Thymus (tissue), 11 donors: Measurements from ENCODE around the gene VOPP1. TPM values are rescaled to one million over a fixed set of nuclear protein-coding genes. Genes with fewer than 3 reads are reported as not detected.
A peak's percentile ranks its signal among the peaks of the same experiment; 100 is the strongest.

Experiments used
- DNase-seq, 9 donors: peaks; one replicate each; pipeline ENCODE4 v3.0.0-alpha.2; 2013; ENCODE audit warnings: low spot score in 9 of 9, low read depth in 6 of 9, missing footprints in 1 of 9
- H3K27ac ChIP-seq, 2 donors: one replicate each; pipeline ENCODE4 v1.5.1; 2013; ENCODE audit warnings: control low read depth in 1 of 2, low read depth in 1 of 2, low read length in 1 of 2, mild to moderate bottlenecking in 1 of 2, moderate library complexity in 1 of 2
- H3K27me3 ChIP-seq, 2 donors: one replicate each; pipeline ENCODE4 v1.5.1; 2013; ENCODE audit warnings: low read length in 1 of 2; ENCODE audit not compliant: control insufficient read depth in 2 of 2, insufficient read depth in 1 of 2
- H3K36me3 ChIP-seq, 2 donors: one replicate each; pipeline ENCODE4 v1.5.1; 2013; ENCODE audit warnings: low read length in 1 of 2, mild to moderate bottlenecking in 1 of 2, moderate library complexity in 1 of 2; ENCODE audit not compliant: control insufficient read depth in 2 of 2, insufficient read depth in 2 of 2
- H3K4me1 ChIP-seq, 2 donors: one replicate each; pipeline ENCODE4 v1.5.1; 2013; ENCODE audit warnings: low read length in 2 of 2; ENCODE audit not compliant: control insufficient read depth in 2 of 2, insufficient read depth in 2 of 2
- H3K4me3 ChIP-seq, 2 donors: one replicate each; pipeline ENCODE4 v1.5.1; 2013; ENCODE audit warnings: low read length in 2 of 2, control low read depth in 1 of 2, mild to moderate bottlenecking in 1 of 2
- H3K9me3 ChIP-seq, 2 donors: one replicate each; pipeline ENCODE4 v1.5.1; 2013; ENCODE audit warnings: low read length in 1 of 2, mild to moderate bottlenecking in 1 of 2; ENCODE audit not compliant: control insufficient read depth in 2 of 2, insufficient read depth in 1 of 2
- whole genome bisulfite sequencing: extraction: QIAGEN DNeasy Blood & Tissue Kit; methylation state at CpG from one replicate; pipeline ENCODE4 v1.1.7; 2013; 5-methylcytosine and 5-hydroxymethylcytosine counted together
- polyA plus RNA-seq: library from polyadenylated mRNA; stranded (reverse); fragments of 200-250 nt; gene quantifications from one replicate; pipeline ENCODE4 v1.2.3, GENCODE V29; 2013
- total RNA-seq: library from RNA; stranded (reverse); fragments of 120-200 nt; gene quantifications from one replicate; pipeline ENCODE4 v1.2.4, GENCODE V29; 2013
- donor health status: healthy.

VOPP1 gene
- total and polyA plus RNA-seq, 2 donors, result 61.9 to 91.6 TPM

DNA sequence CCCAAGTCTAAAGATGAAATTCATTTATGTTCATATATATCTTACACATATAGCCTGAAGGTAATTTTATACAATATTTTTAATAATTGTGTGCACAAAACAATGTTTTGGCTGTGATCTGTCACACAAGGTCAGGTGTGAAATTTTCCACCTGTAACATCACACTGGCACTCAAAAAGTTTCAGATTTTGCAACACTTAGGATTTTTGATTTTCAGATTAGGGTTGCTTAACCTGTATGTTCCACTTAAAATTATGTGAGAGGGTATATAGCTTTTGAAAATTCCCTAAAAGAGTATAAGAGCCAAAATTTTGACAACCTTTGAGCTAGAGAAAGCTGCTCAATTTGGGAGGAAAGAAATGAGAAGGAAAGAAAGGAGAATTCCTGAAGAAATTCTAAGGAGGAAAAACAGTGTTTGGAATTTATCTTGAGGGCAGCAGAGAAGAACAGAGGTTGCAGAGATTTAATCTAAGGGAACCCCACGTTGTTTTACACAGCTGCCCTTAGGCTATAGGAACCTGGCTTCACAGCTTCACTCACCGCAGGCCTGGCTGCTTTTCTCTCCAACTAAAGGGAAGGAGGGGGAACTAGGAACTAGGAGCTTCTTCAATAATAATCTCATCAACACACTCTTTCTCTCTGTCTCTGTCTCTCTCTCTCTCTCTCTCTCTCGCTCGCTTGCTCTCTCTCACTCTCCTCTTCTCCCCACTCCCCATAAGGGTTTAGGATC lies 8.5 kb downstream of the VOPP1 start:
- no peak overlapping the region for H3K4me3 ChIP-seq
- peaks cover 26 to 59% of the 10 kb centered on the region in 2 donors for H3K4me1 ChIP-seq
- no peaks in the 10 kb centered on the region for H3K9me3 ChIP-seq
- peaks cover 4% of the 10 kb centered on the region in 2 donors for H3K36me3 ChIP-seq
- no peaks in the 10 kb centered on the region for H3K27me3 ChIP-seq
- DNase-seq, result no peak
- WGBS, result 83% methylated on average over 4 of the region's 4 CpGs
- H3K27ac ChIP-seq, result no peak overlapping the region

- Histone ChIP-seq H3K9me3 (no peaks in the 10 kb centered on the region), H3K4me3 (no peak overlapping the region), H3K27ac (no peak overlapping the region), H3K27me3 (no peaks in the 10 kb centered on the region), H3K36me3 (peaks cover 4 to 5% of the 10 kb centered on the region in 2 donors), H3K4me1 (peaks cover 27 to 56% of the 10 kb centered on the region in 2 donors)
- WGBS, result 84% methylated on average over 4 of the region's 4 CpGs
- no peak for DNase-seq
Measured at GRCh38 chr7:55561690-55562089, 10.6 kb downstream of the VOPP1 start.

DNA sequence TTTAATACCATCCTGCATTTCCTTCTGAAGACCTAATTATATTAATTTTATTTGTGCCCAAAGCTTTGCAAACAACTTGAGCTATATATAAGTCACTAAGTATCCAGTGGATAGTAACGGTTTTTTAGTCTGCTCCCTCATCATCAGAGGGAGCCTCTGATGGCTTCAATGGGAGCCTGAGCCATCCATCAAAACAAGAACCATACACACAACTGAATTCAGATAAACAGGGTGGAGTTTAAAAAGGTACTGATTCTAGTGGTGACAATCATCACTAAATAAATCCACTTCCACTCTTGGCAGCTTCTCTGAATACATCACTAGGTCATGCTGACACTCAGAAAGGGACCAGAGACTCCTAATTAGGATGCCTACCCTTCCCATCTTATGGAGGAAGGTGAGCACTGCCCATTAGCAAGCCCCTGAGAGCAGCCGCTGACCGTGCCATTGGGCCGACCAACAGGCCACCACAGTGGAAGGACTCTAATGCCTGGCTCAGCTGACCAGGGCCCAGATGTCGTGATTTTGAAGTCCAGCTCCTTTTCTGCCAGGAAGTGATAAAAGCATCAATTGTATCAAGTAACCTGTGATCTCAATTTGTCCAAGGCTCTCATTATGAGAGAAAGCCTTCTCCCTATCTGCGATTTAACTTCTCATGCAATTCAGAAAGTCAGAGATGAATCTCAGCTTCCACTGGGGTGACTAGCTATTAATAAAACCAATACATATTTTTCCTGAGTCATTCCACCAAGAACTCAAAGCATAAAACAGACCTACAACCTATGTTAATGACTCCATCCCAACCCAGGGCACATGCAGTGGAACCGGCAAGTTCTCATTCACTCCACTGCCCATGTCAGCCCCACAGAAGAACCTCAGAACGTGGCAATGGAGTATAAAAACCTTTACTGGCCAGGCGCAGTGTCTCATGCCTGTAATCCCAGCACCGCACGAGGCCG lies 13.1 kb downstream of the VOPP1 start:
- no peaks in the 10 kb centered on the region for H3K9me3 ChIP-seq
- peaks cover 25 to 52% of the 10 kb centered on the region in 2 donors for H3K4me1 ChIP-seq
- no peak overlapping the region for H3K27ac ChIP-seq
- H3K4me3 ChIP-seq, result no peak overlapping the region
- 97% methylated on average over 12 of the region's 12 CpGs for WGBS
- no peak for DNase-seq
- no peaks in the 10 kb centered on the region for H3K27me3 ChIP-seq
- peaks cover 15 to 23% of the 10 kb centered on the region in 2 donors for H3K36me3 ChIP-seq

DNA sequence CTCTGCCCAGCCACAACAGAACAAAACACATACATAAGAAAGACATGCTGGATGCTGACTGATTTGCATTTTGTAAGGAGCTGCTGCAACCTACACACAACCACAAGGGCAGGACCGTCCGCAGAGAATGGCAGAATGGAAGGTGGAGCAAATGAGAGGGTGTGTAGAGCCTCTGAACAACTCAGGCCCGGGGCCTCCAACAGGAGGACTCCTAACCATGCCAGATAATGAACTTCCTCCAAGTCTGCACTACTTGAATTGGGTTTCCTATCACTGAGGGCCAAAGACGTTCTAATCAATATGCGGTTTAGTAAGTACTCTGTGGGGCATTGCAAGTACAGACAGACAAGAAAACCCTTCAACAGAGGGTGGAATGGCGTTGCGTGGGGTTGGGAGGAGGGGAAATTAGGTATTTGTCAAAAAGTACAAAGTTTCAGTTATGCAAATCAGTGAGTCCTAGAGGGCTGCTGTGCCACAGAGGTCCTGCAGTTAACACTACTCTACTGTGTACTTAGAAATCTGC lies 14.6 kb downstream of the VOPP1 start:
- H3K9me3 ChIP-seq, result no peaks in the 10 kb centered on the region
- peaks cover 31 to 64% of the 10 kb centered on the region in 2 donors for H3K4me1 ChIP-seq
- H3K27me3 ChIP-seq, result no peaks in the 10 kb centered on the region
- no peak overlapping the region for H3K4me3 ChIP-seq
- H3K36me3 ChIP-seq, result peaks cover 15 to 23% of the 10 kb centered on the region in 2 donors
- 80% methylated on average over 7 of the region's 7 CpGs for WGBS
- H3K27ac ChIP-seq, result peak overlapping the region in 1 of 2 donors; percentile 9
- DNase-seq, result no peak

GRCh38 chr7:55556492-55556891 lies 15.8 kb downstream of the VOPP1 start:
- Histone ChIP-seq H3K9me3 (no peaks in the 10 kb centered on the region), H3K27me3 (no peaks in the 10 kb centered on the region), H3K36me3 (peaks cover 14 to 19% of the 10 kb centered on the region in 2 donors), H3K27ac (no peak overlapping the region), H3K4me1 (peaks cover 32 to 63% of the 10 kb centered on the region in 2 donors), H3K4me3 (no peak overlapping the region)
- no peak for DNase-seq
- WGBS, result 89% methylated on average over 3 of the region's 3 CpGs

- no peak for DNase-seq
- peaks cover 16 to 19% of the 10 kb centered on the region in 2 donors for H3K36me3 ChIP-seq
- WGBS, result 98% methylated on average over 1 of the region's 1 CpG
- H3K27me3 ChIP-seq, result no peaks in the 10 kb centered on the region
- no peak overlapping the region for H3K4me3 ChIP-seq
- peaks cover 34 to 64% of the 10 kb centered on the region in 2 donors for H3K4me1 ChIP-seq
- no peaks in the 10 kb centered on the region for H3K9me3 ChIP-seq
- H3K27ac ChIP-seq, result peak overlapping the region in 1 of 2 donors; percentile 47
Measured at GRCh38 chr7:55556031-55556430, 16.3 kb downstream of the VOPP1 start.

DNA sequence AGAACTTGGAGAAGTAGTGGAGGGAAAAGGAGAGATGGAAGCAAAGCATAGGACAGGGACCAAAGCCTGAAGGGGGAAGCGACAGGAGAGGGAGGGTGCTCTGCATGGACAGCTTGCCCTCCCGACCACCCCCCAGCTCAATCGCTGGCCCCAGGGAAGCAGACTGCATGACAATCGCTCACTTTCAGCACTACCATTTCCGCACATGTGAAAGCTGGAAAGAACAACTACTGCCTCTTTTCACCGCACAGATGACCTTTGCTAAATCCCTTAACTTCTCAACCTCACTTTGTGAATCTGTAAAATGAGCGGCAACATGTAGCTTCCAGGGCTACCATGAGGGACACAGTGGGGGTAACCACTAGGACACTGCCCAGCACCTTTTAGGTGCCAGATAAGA lies 17.1 kb downstream of the VOPP1 start:
- Histone ChIP-seq H3K4me3 (no peak overlapping the region), H3K36me3 (peaks cover 18 to 19% of the 10 kb centered on the region in 2 donors), H3K27me3 (no peaks in the 10 kb centered on the region), H3K27ac (no peak overlapping the region), H3K9me3 (no peaks in the 10 kb centered on the region), H3K4me1 (peaks cover 35 to 70% of the 10 kb centered on the region in 2 donors)
- WGBS, result 97% methylated on average over 7 of the region's 7 CpGs
- DNase-seq, result no peak

DNA sequence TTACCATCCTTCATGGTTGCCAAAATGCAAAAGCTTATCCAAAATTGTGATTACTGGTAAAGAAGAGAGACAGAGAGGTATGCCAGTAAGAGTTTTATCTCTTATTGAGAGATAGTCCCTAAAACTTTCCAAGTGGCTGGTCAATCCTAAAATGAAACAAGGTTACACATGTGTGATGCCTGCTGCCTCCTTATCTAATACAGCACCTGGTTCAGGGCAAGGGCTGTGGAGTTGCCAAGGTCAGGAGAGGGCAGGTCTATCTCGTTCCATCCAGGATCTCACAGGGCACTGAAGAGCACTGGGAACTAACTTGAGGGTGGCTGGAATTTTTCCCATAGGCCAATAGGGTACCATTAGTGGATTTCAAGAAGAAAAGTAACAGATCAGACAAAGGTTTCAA lies 18.3 kb downstream of the VOPP1 start:
- H3K4me1 ChIP-seq, result peaks cover 43 to 78% of the 10 kb centered on the region in 2 donors
- H3K27ac ChIP-seq, result no peak overlapping the region

GRCh38 chr7:55553024-55553345 lies 19.3 kb downstream of the VOPP1 start:
- Histone ChIP-seq H3K4me1 (peaks cover 47 to 83% of the 10 kb centered on the region in 2 donors), H3K4me3 (no peak overlapping the region), H3K27me3 (no peaks in the 10 kb centered on the region), H3K36me3 (peaks cover 18 to 19% of the 10 kb centered on the region in 2 donors), H3K27ac (no peak overlapping the region), H3K9me3 (no peaks in the 10 kb centered on the region)
- DNase-seq, result no peak

More for the DNA sequence above, 18.3 kb downstream of the VOPP1 start:
- H3K4me3 ChIP-seq, result no peak overlapping the region
- peaks cover 18 to 19% of the 10 kb centered on the region in 2 donors for H3K36me3 ChIP-seq
- WGBS, result 97% methylated on average over 1 of the region's 1 CpG
- H3K27me3 ChIP-seq, result no peaks in the 10 kb centered on the region
- DNase-seq, result no peak
- H3K9me3 ChIP-seq, result no peaks in the 10 kb centered on the region
